GM19372 (cell line): Measurements from ENCODE around the gene TMIGD2.

Source experiments
- ATAC-seq: cut with Tn5 transposase; IDR thresholded peaks from one replicate; pipeline ENCODE4 v1.9.1; 2021; ENCODE audit warnings: mild to moderate bottlenecking, low read depth, moderate library complexity; ENCODE audit not compliant: unreplicated experiment

Gene TMIGD2

GRCh38 chr19:4327252-4327876 is 25.2 kb upstream of the TMIGD2 start:
- no peak for ATAC-seq

GRCh38 chr19:4326837-4327251 is 24.7 kb upstream of the TMIGD2 start:
- no peak for ATAC-seq

GRCh38 chr19:4326215-4326836 is 24.1 kb upstream of the TMIGD2 start:
- ATAC-seq = no peak

GRCh38 chr19:4324228-4324627 is 22.0 kb upstream of the TMIGD2 start:
- no peak for ATAC-seq

- ATAC-seq = no peak
Observed at GRCh38 chr19:4323692-4324091, 21.5 kb upstream of the TMIGD2 start.

- ATAC-seq = no peak
Observed at GRCh38 chr19:4322942-4323665, 20.9 kb upstream of the TMIGD2 start.

GRCh38 chr19:4320419-4320818 is 18.2 kb upstream of the TMIGD2 start:
- no peak for ATAC-seq

- no peak for ATAC-seq
Observed at GRCh38 chr19:4319067-4319718, 17.0 kb upstream of the TMIGD2 start.

GRCh38 chr19:4318460-4318859 is 16.3 kb upstream of the TMIGD2 start:
- no peak for ATAC-seq

- no peak for ATAC-seq
Observed at GRCh38 chr19:4316956-4317355, 14.8 kb upstream of the TMIGD2 start.

- no peak for ATAC-seq
Observed at GRCh38 chr19:4313847-4314490, 11.8 kb upstream of the TMIGD2 start.

GRCh38 chr19:4310247-4311121 is 8.3 kb upstream of the TMIGD2 start:
- ATAC-seq = no peak

GRCh38 chr19:4305659-4306058 is 3.5 kb upstream of the TMIGD2 start:
- ATAC-seq = no peak

- no peak for ATAC-seq
Observed at GRCh38 chr19:4305257-4305612, 3.0 kb upstream of the TMIGD2 start.

- ATAC-seq = no peak
Observed at GRCh38 chr19:4304538-4305256, 2.5 kb upstream of the TMIGD2 start, which contains the start of gene FSD1. Gene FSD1 (plus strand): TSS chr19:4304598. CDS start chr19:4304747, 149 bp downstream.

- no peak for ATAC-seq
Observed at GRCh38 chr19:4303819-4304537, 1.8 kb upstream of the TMIGD2 start.

- ATAC-seq = no peak
Observed at GRCh38 chr19:4301590-4302242, 473 bp downstream of the TMIGD2 start.

- ATAC-seq = no peak
Observed at GRCh38 chr19:4300589-4300988, 1.6 kb downstream of the TMIGD2 start.
